ENCODE results near the gene CNOT4.
"Not testable (repeated sequence)": the region's sequence is repeated elsewhere in the genome, so short reads cannot be mapped to it uniquely, and the experiment has no call there.

CNOT4 gene

GRCh38 chr7:135445690-135446089 lies 64.2 kb downstream of the CNOT4 start:
- Histone ChIP-seq H3K4me1 (ENCODE audit: low read depth, poor library complexity, severe bottlenecking) (peaks cover 40% of the 10 kb centered on the region), H3K4me3 (IDR thresholded peaks at IDR 0.05; ENCODE audit: insufficient read depth, low read depth, low read length) (no peak overlapping the region), H3K27me3 (ENCODE audit: insufficient read depth, low read depth) (no peaks in the 10 kb centered on the region), H2AFZ (ENCODE audit: low read depth) (no peak overlapping the region), H3K4me2 (no peak overlapping the region), H3K79me2 (ENCODE audit: insufficient read depth, low read depth) (peaks cover 64% of the 10 kb centered on the region), H3K27ac (no peak overlapping the region), H3K36me3 (ENCODE audit: insufficient read depth) (no peaks in the 10 kb centered on the region), H3K9ac (no peak overlapping the region), H4K20me1 (ENCODE audit: insufficient read depth) (peaks cover 10% of the 10 kb centered on the region; the same call in 1 of the 2 replicates)
- no peak for TF ChIP-seq CTCF (conservative IDR thresholded peaks at IDR 0.05; ENCODE audit: low read depth, low read length)

- not testable (repeated sequence) for H2AFZ ChIP-seq (ENCODE audit: low read depth); H3K27ac ChIP-seq; H3K4me2 ChIP-seq; H3K36me3 ChIP-seq (ENCODE audit: insufficient read depth); H3K9ac ChIP-seq; H3K4me3 ChIP-seq (IDR thresholded peaks at IDR 0.05; ENCODE audit: insufficient read depth, low read depth, low read length); H3K27me3 ChIP-seq (ENCODE audit: insufficient read depth, low read depth)
- Histone ChIP-seq H3K79me2 (ENCODE audit: insufficient read depth, low read depth) (peaks cover 68% of the 10 kb centered on the region), H4K20me1 (ENCODE audit: insufficient read depth) (peaks cover 10% of the 10 kb centered on the region; the same call in 1 of the 2 replicates), H3K4me1 (ENCODE audit: low read depth, poor library complexity, severe bottlenecking) (peaks cover 40% of the 10 kb centered on the region)
These were observed 64.6 kb downstream of the CNOT4 start for GRCh38 chr7:135445266-135445665.

DNA sequence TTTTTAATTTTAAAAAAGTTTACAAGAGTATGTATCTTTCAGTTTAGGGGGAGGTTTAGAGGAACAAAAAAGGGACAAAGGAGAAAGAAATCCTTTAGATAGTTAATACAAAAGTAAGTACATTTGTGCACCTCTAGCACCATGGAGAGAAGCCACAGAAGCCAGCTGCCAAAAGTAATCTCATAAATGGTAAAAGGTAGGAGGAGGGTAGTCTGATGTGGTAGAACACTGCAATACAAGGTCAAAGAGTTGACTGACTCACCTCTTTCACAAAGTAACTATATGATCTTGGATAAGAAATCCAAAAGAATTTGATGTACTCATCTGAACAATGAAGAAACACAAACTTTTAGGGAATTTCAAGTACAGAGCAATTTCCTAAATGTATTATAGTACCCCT lies 68.1 kb downstream of the CNOT4 start:
- Histone ChIP-seq H2AFZ (ENCODE audit: low read depth) (no peak overlapping the region), H3K4me2 (no peak overlapping the region), H3K27ac (no peak overlapping the region), H3K79me2 (ENCODE audit: insufficient read depth, low read depth) (peaks cover 64% of the 10 kb centered on the region; the same call in 1 of the 2 replicates), H3K4me1 (ENCODE audit: low read depth, poor library complexity, severe bottlenecking) (peaks cover 16% of the 10 kb centered on the region), H4K20me1 (ENCODE audit: insufficient read depth) (no peaks in the 10 kb centered on the region), H3K36me3 (ENCODE audit: insufficient read depth) (no peaks in the 10 kb centered on the region), H3K27me3 (ENCODE audit: insufficient read depth, low read depth) (no peaks in the 10 kb centered on the region), H3K9ac (no peak overlapping the region), H3K4me3 (IDR thresholded peaks at IDR 0.05; ENCODE audit: insufficient read depth, low read depth, low read length) (no peak overlapping the region)
- no peak for TF ChIP-seq CTCF (conservative IDR thresholded peaks at IDR 0.05; ENCODE audit: low read depth, low read length)

GRCh38 chr7:135434047-135434446 lies 75.9 kb downstream of the CNOT4 start:
- no peaks in the 10 kb centered on the region for H3K36me3 ChIP-seq (ENCODE audit: insufficient read depth)

More at GRCh38 chr7:135434047-135434446, 75.9 kb downstream of the CNOT4 start:
- H3K4me1 ChIP-seq (ENCODE audit: low read depth, poor library complexity, severe bottlenecking), result no peaks in the 10 kb centered on the region
- no peak overlapping the region for H3K4me2 ChIP-seq
- H3K27me3 ChIP-seq (ENCODE audit: insufficient read depth, low read depth), result no peaks in the 10 kb centered on the region
- no peak overlapping the region for H2AFZ ChIP-seq (ENCODE audit: low read depth)
- H3K79me2 ChIP-seq (ENCODE audit: insufficient read depth, low read depth), result peaks cover 23% of the 10 kb centered on the region; the same call in 1 of the 2 replicates
- no peak overlapping the region for H3K4me3 ChIP-seq (IDR thresholded peaks at IDR 0.05; ENCODE audit: insufficient read depth, low read depth, low read length)
- H3K27ac ChIP-seq, result no peak overlapping the region
- no peaks in the 10 kb centered on the region for H4K20me1 ChIP-seq (ENCODE audit: insufficient read depth)
- TF ChIP-seq CTCF (conservative IDR thresholded peaks at IDR 0.05; ENCODE audit: low read depth, low read length), result no peak
- no peak overlapping the region for H3K9ac ChIP-seq
